Fibroblast of pulmonary artery (primary cell): ENCODE results near the gene HEPN1.

Experiments used
- DNase-seq: peaks from one replicate; pipeline ENCODE4 v3.0.0-alpha.2; 2010; ENCODE audit warnings: low read depth
- H3K4me3 ChIP-seq: replicated peaks from 2 replicates; pipeline ENCODE4 v1.5.1; 2011; ENCODE audit warnings: low read depth, mild to moderate bottlenecking, control low read depth, low read length, moderate library complexity
- CTCF ChIP-seq: IDR thresholded peaks from 2 replicates; pipeline ENCODE4 v1.5.1; 2011; ENCODE audit warnings: mild to moderate bottlenecking, control low read depth, low read length, inconsistent platforms; ENCODE audit errors: missing control alignments

Gene HEPN1

GRCh38 chr11:124878759-124879492, 40.1 kb upstream of the HEPN1 start:
- no peak for TF ChIP-seq CTCF
- no peak for DNase-seq

GRCh38 chr11:124879493-124880289, 39.4 kb upstream of the HEPN1 start:
- H3K4me3 ChIP-seq = no peak overlapping the region
- TF ChIP-seq CTCF = no peak
- DNase-seq = no peak

More at GRCh38 chr11:124878759-124879492, 40.1 kb upstream of the HEPN1 start:
- H3K4me3 ChIP-seq = no peak overlapping the region

- no peak for DNase-seq
- TF ChIP-seq CTCF = no peak
- H3K4me3 ChIP-seq = no peak overlapping the region
Observed at GRCh38 chr11:124880290-124880611, 38.8 kb upstream of the HEPN1 start.

- TF ChIP-seq CTCF = no peak
- H3K4me3 ChIP-seq = no peak overlapping the region
- DNase-seq = no peak
Observed at GRCh38 chr11:124880958-124881357, 38.1 kb upstream of the HEPN1 start.

- H3K4me3 ChIP-seq = no peak overlapping the region
- no peak for TF ChIP-seq CTCF
- DNase-seq = peak; percentile 32
Observed at GRCh38 chr11:124882339-124883071, 36.5 kb upstream of the HEPN1 start.

- no peak for TF ChIP-seq CTCF
- DNase-seq = no peak
- no peak overlapping the region for H3K4me3 ChIP-seq
Observed at GRCh38 chr11:124884340-124884739, 34.7 kb upstream of the HEPN1 start.
